GM12873 (cell line): ENCODE results near the gene PICK1.

Experiments used
- CTCF ChIP-seq: IDR thresholded peaks from 2 replicates; pipeline ENCODE4 v1.5.1; 2012; ENCODE audit warnings: low read depth, mild to moderate bottlenecking, moderate library complexity, low read length, control low read depth; ENCODE audit not compliant: insufficient read depth; ENCODE audit errors: missing control alignments

Gene PICK1

GRCh38 chr22:38115423-38116205, 58.4 kb downstream of the PICK1 start:
- no peak for TF ChIP-seq CTCF

- TF ChIP-seq CTCF = no peak
These were observed 61.0 kb downstream of the PICK1 start for GRCh38 chr22:38118182-38118581.

- TF ChIP-seq CTCF = no peak
These were observed 63.3 kb downstream of the PICK1 start for GRCh38 chr22:38120359-38121110.

GRCh38 chr22:38122616-38123015, 65.4 kb downstream of the PICK1 start:
- TF ChIP-seq CTCF = no peak

- no peak for TF ChIP-seq CTCF
These were observed 67.2 kb downstream of the PICK1 start for GRCh38 chr22:38124236-38124974.

GRCh38 chr22:38125038-38125610, 67.9 kb downstream of the PICK1 start:
- TF ChIP-seq CTCF = no peak
